ENCODE measurements around the gene NRCAM.
A peak's percentile ranks its signal among the peaks of the same experiment; 100 is the strongest.

Gene NRCAM

DNA sequence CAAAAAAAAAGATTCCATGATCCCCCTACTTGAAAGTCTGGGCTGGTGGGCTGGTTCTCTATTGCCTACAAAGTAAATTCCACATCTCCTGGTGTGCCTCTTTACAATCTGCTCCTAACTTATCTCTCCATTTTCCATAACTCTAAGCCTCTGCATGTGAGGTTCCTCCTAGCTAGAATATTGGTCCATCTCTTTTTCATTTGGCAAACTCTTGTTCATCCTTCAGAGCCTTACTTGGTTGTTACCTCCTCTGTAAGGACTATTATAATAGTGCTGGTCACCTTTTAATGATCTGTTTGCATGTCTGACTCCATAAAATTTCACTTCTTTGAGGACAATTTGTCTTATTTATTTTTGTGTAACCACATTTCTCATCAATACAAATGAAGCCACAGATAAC is 1.6 kb upstream of the NRCAM start:
- no peak for DNase-seq

- DNase-seq = no peak
Measured at GRCh38 chr7:108456845-108457540, 757 bp upstream of the NRCAM start.

DNA sequence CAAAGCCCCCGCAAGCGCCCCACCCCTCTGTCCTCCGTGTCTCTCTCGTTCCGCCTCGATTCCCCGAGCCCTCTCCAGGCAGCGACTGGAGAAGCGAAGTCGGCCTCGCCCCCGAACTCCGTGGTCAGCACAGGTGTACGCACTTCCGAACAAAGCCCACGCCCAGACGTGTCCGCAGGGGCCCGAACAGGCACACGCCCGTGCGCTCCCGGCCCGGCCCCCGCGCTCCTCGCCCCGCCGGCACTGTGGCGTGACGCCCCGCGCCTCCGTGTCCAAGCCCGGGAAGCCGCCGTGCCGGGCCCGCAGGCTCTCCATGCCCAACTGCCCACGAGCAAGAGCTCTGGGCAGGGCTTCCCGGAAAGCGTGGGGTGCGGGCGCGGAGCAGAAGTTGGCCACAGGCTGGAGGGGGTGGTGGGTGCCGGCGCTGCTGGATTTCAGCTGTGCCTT is 662 bp downstream of the NRCAM start:
- no peak for DNase-seq

DNA sequence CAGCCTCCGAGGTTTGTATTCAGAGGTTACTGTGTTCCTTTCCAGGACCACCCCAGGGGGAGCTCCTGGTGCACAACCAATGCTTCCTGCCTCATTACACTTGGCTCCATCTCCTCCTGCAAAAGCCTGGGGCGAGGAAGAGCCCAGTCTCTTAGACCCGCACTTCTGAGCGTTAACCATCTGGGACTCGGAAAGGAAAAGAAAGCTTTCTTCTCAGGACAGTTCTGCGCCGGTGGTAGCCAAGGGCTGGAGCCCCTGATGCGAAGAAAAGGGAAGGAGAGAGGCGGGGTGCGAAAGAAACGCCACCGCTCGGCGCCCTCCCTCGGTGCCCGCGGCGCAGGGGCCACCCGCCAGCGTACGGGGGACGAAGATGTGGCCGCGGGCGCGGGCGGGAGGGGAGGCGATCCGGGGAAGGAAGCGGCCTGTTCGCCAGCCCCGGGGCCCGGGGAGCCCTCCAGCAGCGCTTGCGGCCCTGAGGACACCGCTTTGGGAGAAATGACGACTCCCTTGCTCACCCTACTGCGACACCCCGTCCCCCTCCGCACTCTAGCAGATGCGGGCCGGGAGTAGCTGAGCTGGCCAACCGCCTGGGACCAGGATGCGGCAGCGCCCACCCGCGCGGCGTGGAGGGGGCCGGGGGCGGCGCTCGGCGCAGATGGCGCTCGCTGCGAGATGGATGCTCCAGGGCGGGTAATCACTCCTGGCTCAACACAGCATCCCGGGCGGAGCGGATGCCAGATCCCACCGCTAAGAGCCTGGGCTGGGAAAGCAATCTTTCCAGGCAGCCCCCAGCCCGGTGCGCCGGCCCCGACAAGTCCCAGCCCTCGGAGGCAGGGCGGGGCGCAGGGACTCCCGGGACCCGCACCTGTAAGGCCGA is 1.3 kb downstream of the NRCAM start:
- peak; percentile 62 for DNase-seq

GRCh38 chr7:108454317-108454673 is 1.9 kb downstream of the NRCAM start:
- no peak for DNase-seq

- DNase-seq = no peak
Measured at GRCh38 chr7:108453320-108453719, 2.9 kb downstream of the NRCAM start.

DNA sequence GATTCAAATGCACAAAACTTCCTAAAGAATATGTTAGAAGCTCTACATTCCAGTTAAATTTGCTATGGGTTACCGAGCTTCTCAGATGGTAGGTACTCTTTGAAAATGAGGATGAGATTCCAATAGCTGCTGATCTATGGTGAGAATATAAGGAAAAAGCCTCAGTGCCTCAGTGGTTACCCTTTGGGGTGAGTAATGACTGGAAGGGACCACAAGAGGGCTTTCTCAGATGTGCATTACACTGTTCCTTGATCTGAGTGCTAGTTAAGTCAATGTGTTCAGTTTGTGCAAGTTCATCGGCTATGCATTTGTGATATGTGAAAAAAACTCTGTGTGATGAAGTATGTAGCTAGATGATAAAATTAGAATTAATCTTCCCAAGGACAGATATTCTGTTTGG is 3.5 kb downstream of the NRCAM start:
- DNase-seq = no peak

DNA sequence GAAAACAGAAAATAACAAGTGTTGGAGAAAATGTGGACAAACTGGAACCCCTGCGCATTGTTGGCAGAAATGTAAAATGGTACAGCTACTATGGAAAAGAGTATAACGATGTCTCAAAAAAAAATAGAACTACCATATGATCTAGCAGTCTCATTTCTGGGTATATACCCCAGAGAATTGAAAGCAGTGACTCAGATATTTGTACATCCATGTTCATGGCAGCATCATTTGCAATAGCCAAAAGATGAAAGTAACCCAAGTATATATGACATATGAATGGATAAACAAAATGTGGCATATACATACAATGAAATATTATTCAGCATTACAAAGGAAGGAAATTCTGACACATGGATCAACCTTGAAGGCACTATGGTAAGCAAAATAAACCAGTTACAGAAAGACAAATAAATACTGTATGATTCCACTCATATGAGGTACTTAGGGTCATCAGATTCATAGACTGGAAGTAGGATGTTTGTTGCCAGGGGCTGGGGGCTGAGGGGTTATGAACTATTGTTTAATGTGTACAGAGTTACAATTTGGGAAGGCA is 4.9 kb downstream of the NRCAM start:
- DNase-seq = no peak

- no peak for DNase-seq
Measured at GRCh38 chr7:108450160-108450559, 6.1 kb downstream of the NRCAM start.

- DNase-seq = no peak
Measured at GRCh38 chr7:108449521-108449920, 6.7 kb downstream of the NRCAM start.

GRCh38 chr7:108448584-108449505 is 7.4 kb downstream of the NRCAM start:
- DNase-seq = peak; percentile 28

GRCh38 chr7:108442039-108442568 is 14.1 kb downstream of the NRCAM start:
- peak; percentile 82 for DNase-seq

- DNase-seq = no peak
Measured at GRCh38 chr7:108441392-108441955, 14.8 kb downstream of the NRCAM start.

- no peak for DNase-seq
Measured at GRCh38 chr7:108440613-108441012, 15.6 kb downstream of the NRCAM start.

DNA sequence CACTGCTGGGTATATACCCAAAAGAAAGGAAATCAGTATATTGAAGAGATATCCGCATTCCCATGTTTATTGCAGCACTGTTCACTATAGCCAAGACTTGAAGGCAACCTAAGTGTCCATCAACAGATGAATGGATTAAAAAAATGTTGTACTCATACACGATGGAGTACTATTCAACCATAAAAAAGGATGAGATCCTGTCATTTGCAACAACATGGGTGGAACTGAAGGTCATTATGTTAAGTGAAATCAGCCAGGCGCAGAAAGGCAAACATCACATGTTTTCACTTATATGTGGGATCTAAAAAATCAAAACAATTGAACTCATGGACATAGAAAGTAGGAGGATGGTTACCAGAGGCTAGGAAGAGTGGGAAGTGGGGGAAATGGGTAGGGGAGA is 19.3 kb downstream of the NRCAM start:
- DNase-seq = no peak

GRCh38 chr7:108434010-108434409 is 22.2 kb downstream of the NRCAM start:
- DNase-seq = no peak

GRCh38 chr7:108431099-108431498 is 25.1 kb downstream of the NRCAM start:
- DNase-seq = no peak

- DNase-seq = no peak
Measured at GRCh38 chr7:108430664-108431063, 25.6 kb downstream of the NRCAM start.

DNA sequence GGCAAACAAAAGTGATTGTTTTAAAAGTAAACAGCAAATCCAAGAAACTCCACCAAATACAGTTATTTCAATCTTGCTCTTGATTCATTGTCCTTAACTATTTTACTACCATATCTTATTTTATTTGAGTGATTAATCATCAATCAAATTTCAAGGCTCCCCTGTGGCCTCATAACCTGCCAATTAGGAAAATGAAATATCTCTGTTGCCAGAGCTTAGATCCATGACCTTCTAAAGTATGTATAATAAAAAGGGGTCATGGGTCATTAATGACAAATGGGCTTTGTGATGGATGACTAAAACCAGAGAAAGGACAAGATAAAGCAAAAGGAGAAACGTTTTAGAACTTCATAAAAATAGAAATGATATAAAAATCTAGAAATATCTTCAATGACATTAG is 28.5 kb downstream of the NRCAM start:
- no peak for DNase-seq

DNA sequence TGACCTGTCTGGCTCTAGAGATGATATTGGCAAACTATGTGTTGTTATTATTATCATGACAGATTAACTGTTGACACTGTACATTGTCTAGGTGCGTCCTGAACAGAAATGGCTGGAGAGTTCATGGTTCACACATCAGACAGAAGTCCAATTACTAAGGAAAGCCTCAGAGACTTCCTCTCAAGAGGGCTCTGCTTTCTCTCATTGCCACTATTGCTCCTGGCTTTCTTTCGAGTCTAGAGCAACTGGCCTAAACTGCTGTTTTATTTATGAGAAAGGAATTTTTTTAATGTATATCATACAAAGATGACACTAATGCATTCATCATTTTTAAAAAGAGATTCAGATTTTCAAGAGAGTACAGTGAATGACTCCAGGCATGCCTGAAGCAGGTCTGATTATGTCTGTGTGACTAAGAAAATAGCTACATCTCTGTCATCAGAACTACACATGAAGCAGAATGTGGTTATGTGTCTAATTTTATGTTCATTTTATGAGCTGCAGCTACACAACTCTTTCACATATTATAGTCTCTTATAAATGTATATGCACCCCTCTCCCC is 30.4 kb downstream of the NRCAM start:
- no peak for DNase-seq

DNA sequence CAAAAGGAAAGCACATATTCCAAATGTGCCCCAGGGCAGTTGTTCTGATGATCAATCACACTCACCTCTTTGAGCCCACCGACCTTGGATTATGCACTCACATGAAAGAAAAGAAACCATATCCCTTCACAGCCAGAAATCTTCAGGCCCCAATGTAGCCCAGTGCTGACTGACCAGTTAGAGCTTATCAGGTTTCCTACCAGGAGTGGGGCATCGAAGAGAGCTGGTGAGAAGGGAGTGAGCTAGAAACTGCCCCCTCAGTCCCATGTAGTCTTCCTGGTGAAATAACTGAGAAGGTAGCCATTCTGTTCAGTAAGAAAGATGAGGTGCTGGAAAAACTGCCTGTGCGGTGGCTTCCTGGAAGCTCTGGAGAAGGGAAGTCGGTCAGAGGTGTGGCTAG is 32.2 kb downstream of the NRCAM start:
- no peak for DNase-seq

All from NCI-H2171 (cell line).